Neural cell (in vitro differentiated cells): ENCODE data around the gene RFX8.

ENCODE experiments used
- CTCF ChIP-seq: fragments of 450-650 bp; IDR thresholded peaks from 2 replicates; pipeline ENCODE4 v1.5.1; 2014; ENCODE audit warnings: antibody characterized with exemption, mild to moderate bottlenecking, moderate library complexity; ENCODE audit not compliant: poor library complexity, severe bottlenecking
- EZH2 ChIP-seq: fragments of 200-600, 300-800 bp; shearing (Covaris generic), sonication (generic); IDR thresholded peaks from 2 replicates; pipeline ENCODE4 v1.6.1; 2014; ENCODE audit warnings: antibody characterized with exemption, low read length, borderline replicate concordance, mild to moderate bottlenecking; ENCODE audit not compliant: insufficient read depth, poor library complexity, severe bottlenecking
- REST ChIP-seq: IDR thresholded peaks from 2 replicates; pipeline ENCODE4 v1.6.1; 2012; ENCODE audit warnings: borderline replicate concordance

- no peak for TF ChIP-seq REST
- TF ChIP-seq CTCF: no peak
- no peak for TF ChIP-seq EZH2
These were observed 91.8 kb downstream of the RFX8 start for GRCh38 chr2:101383016-101383541.
